ENCODE measurements around the gene FOXP1. TPM values are rescaled to one million over a fixed set of nuclear protein-coding genes. Genes with fewer than 3 reads are reported as not detected.

Gene FOXP1
- total RNA-seq, 2 experiments from 2014 or later: 493 to 508 TPM

- H3K27ac Mint-ChIP-seq: peak overlapping the region; percentile 54
- H3K27me3 Mint-ChIP-seq: no peaks in the 10 kb centered on the region
- Histone ChIP-seq H3K27ac (ENCODE audit: low read depth in 1 of 2, low read length in 2 of 2) (no peak overlapping the region), H3K4me3 (ENCODE audit: low read length) (no peak overlapping the region), H3K4me1 (ENCODE audit: insufficient read depth, low read length) (peaks cover 5% of the 10 kb centered on the region), H3K27me3 (ENCODE audit: control insufficient read depth in 1 of 2, insufficient read depth in 2 of 2, low read length in 2 of 2) (no peaks in the 10 kb centered on the region), H3K36me3 (ENCODE audit: insufficient read depth, low read length) (no peaks in the 10 kb centered on the region), H3K9me3 (ENCODE audit: control insufficient read depth in 1 of 2, insufficient read depth in 1 of 2, low read length in 2 of 2) (no peaks in the 10 kb centered on the region)
- intact Hi-C loops (cut with DNase I, micrococcal nuclease): no loop called here
- peaks cover 80% of the 10 kb centered on the region for H3K4me1 Mint-ChIP-seq (ENCODE audit: low read depth)
- POLR2A ChIA-PET: no interaction called here
- DNase-seq: no peak
- TF ChIP-seq CTCF (IDR thresholded peaks at IDR 0.05): no peak
- H3K9me3 Mint-ChIP-seq: no peaks in the 10 kb centered on the region
- CTCF ChIA-PET: interaction anchor here (0.9 to 1.1 kb wide), 2 partner anchors 9 to 17 kb away, joined by 3 read pairs; no protein-coding TSS in a partner anchor
- H3K36me3 Mint-ChIP-seq (ENCODE audit: low read depth): peaks cover 11% of the 10 kb centered on the region
- H3K4me3 Mint-ChIP-seq: no peak overlapping the region
- ATAC-seq (ENCODE audit: poor library complexity): no peak
These were observed 379.6 kb downstream of the FOXP1 start for GRCh38 chr3:71203727-71204488.

GRCh38 chr3:71202848-71203533 is 380.5 kb downstream of the FOXP1 start:
- CTCF ChIA-PET: interaction anchor here (0.5 to 1.1 kb wide), 3 partner anchors 10 to 260 kb away, joined by 3 read pairs; no protein-coding TSS in a partner anchor
- H3K9me3 Mint-ChIP-seq: no peaks in the 10 kb centered on the region
- no peaks in the 10 kb centered on the region for H3K27me3 Mint-ChIP-seq
- POLR2A ChIA-PET: no interaction called here
- Histone ChIP-seq H3K9me3 (ENCODE audit: control insufficient read depth in 1 of 2, insufficient read depth in 1 of 2, low read length in 2 of 2) (no peaks in the 10 kb centered on the region), H3K36me3 (ENCODE audit: insufficient read depth, low read length) (peaks cover under 1% of the 10 kb centered on the region), H3K27me3 (ENCODE audit: control insufficient read depth in 1 of 2, insufficient read depth in 2 of 2, low read length in 2 of 2) (no peaks in the 10 kb centered on the region), H3K27ac (ENCODE audit: low read depth in 1 of 2, low read length in 2 of 2) (peak overlapping the region in 1 of 2 donors; percentile 15), H3K4me1 (ENCODE audit: insufficient read depth, low read length) (peaks cover 5% of the 10 kb centered on the region), H3K4me3 (ENCODE audit: low read length) (no peak overlapping the region)
- H3K36me3 Mint-ChIP-seq (ENCODE audit: low read depth): peaks cover 13% of the 10 kb centered on the region
- peaks cover 71% of the 10 kb centered on the region for H3K4me1 Mint-ChIP-seq (ENCODE audit: low read depth)
- H3K4me3 Mint-ChIP-seq: no peak overlapping the region
- ATAC-seq (ENCODE audit: poor library complexity) (no peak), DNase-seq (no peak)
- intact Hi-C loops (cut with DNase I, micrococcal nuclease): no loop called here
- H3K27ac Mint-ChIP-seq: peak overlapping the region; percentile 54
- TF ChIP-seq CTCF (IDR thresholded peaks at IDR 0.05): no peak

DNA sequence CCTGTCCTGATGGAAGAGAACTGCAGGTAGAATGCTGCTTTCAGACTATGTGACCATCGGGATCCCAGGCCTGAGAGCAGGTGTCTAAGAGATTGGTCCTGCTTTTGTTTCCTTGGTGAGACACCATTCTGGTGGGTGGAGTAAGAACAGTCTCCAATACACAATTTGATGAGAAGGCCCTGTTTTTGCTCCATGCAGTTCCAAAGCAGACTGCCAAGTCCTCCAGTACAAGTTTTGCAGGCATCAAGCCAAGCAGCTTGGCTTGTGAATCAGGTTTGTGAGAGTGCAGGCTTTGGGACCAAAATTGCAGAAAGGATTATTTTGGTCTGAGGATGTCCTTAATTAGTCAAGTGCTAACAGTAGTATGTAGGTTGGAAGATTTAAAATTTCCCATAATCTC is 381.6 kb downstream of the FOXP1 start:
- Histone ChIP-seq H3K4me3 (ENCODE audit: low read length) (no peak overlapping the region), H3K27ac (ENCODE audit: low read depth in 1 of 2, low read length in 2 of 2) (no peak overlapping the region), H3K27me3 (ENCODE audit: control insufficient read depth in 1 of 2, insufficient read depth in 2 of 2, low read length in 2 of 2) (no peaks in the 10 kb centered on the region), H3K9me3 (ENCODE audit: control insufficient read depth in 1 of 2, insufficient read depth in 1 of 2, low read length in 2 of 2) (no peaks in the 10 kb centered on the region), H3K36me3 (ENCODE audit: insufficient read depth, low read length) (peaks cover 5% of the 10 kb centered on the region), H3K4me1 (ENCODE audit: insufficient read depth, low read length) (peaks cover 5% of the 10 kb centered on the region)
- POLR2A ChIA-PET: no interaction called here
- intact Hi-C loops (cut with DNase I, micrococcal nuclease): no loop called here
- Mint-ChIP-seq H3K27ac (peak overlapping the region; percentile 54), H3K9me3 (no peaks in the 10 kb centered on the region), H3K36me3 (ENCODE audit: low read depth) (peaks cover 23% of the 10 kb centered on the region), H3K4me3 (no peak overlapping the region), H3K27me3 (no peaks in the 10 kb centered on the region), H3K4me1 (ENCODE audit: low read depth) (peaks cover 69% of the 10 kb centered on the region)
- CTCF ChIA-PET: no interaction called here
- ATAC-seq (ENCODE audit: poor library complexity) (no peak), DNase-seq (no peak)
- no peak for TF ChIP-seq CTCF (IDR thresholded peaks at IDR 0.05)
